Measurements from ENCODE around the gene TERB2.
"Not testable (repeated sequence)": the region's sequence is repeated elsewhere in the genome, so short reads cannot be mapped to it uniquely, and the experiment has no call there.

The TERB2 gene, protein sequence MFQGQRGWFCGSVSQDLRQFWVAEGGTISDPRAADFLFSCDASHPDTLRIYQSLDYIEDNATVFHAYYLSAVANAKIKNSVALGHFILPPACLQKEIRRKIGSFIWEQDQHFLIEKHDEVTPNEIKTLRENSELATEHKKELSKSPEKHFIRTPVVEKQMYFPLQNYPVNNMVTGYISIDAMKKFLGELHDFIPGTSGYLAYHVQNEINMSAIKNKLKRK

DNA sequence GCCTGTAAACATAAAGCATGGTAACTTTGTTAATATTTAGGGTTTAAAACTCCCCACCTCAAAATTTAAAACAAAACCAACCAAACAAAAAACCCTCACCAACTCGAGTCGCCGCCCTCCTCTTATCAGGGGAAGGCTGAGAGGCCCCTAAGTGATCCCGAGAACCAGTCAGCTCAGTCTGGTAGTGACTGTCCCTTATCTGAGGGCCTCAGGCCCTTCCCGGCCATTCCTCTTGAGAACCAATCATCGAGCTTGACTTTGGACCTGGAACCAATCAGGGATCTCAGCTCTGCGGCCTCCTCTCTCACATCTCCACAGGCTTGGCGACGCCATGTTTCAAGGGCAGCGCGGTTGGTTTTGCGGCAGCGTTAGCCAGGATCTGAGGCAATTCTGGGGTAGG, at the start of gene TERB2:
Gene TERB2 (plus strand): TSS at position 300 of the 400 bp plus-strand sequence. CDS start 32 bp downstream, at position 332.
- Mint-ChIP-seq H3K4me3 (no peak within 1 kb of the TSS), H3K27ac (no peak within 1 kb of the TSS)

DNA sequence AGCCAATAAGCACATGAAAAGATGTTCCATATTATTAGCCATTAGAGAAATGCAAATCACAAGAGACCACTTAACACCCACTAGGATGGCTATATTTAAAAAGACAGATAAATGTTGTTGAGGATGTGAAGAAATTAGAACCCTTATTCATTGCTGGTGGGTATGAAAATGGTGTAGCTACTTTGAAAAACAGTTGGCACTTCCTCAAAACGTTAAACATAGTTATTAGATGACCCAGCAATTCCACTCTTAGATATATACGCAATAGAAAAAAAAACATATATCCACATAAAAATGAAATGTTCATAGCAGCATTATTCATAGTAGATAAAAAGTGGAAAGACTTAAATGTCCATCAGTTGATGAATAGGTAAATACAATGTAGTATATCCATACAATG, 47.1 kb upstream of the TERB2 start:
- H3K9me3 Mint-ChIP-seq (ENCODE audit: low read depth), result no peaks in the 10 kb centered on the region
- no peak overlapping the region for H3K4me3 Mint-ChIP-seq
- no peaks in the 10 kb centered on the region for H3K27me3 Mint-ChIP-seq
- no peak overlapping the region for H3K27ac Mint-ChIP-seq
- H3K36me3 Mint-ChIP-seq, result no peaks in the 10 kb centered on the region
- peaks cover 2% of the 10 kb centered on the region for H3K4me1 Mint-ChIP-seq (ENCODE audit: low read depth)

More for the DNA sequence above, at the start of gene TERB2:
- Mint-ChIP-seq H3K9me3 (ENCODE audit: low read depth) (no peaks in the 10 kb centered on the region), H3K36me3 (no peaks in the 10 kb centered on the region), H3K27me3 (no peaks in the 10 kb centered on the region), H3K4me1 (ENCODE audit: low read depth) (no peaks in the 10 kb centered on the region)

DNA sequence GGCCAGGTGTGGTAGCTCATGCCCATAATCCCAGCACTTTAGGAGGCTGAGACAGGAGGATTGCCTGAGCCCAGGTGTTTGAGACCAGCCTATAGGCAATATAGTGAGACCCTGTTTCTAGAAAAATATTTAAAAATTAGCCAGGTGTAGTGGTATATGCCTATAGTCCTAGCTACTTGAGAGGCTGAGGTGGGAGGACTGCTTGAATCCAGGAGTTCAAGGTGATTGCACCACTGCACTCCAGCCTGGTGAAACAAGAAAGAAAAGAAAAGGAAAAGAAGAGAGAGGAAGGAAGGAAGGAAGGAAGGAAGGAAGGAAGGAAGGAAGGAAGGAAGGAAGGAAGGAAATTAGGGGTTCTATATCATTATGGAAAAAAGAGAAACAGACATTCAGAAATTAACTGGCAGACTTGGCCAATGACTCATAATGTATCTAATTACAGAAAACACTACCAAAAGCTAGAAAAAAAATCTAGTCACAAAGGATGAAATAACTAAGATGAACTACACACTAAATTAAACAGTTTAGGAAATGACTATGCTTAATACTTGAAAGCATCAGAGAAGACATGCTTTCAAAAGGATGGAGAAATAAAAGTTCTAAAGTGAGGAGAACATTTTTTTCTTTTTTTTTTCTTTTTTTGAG, 45.4 kb upstream of the TERB2 start:
- no peaks in the 10 kb centered on the region for H3K4me1 Mint-ChIP-seq (ENCODE audit: low read depth)
- no peaks in the 10 kb centered on the region for H3K36me3 Mint-ChIP-seq
- H3K27ac Mint-ChIP-seq, result no peak overlapping the region
- H3K4me3 Mint-ChIP-seq, result no peak overlapping the region
- H3K9me3 Mint-ChIP-seq (ENCODE audit: low read depth), result no peaks in the 10 kb centered on the region
- no peaks in the 10 kb centered on the region for H3K27me3 Mint-ChIP-seq

DNA sequence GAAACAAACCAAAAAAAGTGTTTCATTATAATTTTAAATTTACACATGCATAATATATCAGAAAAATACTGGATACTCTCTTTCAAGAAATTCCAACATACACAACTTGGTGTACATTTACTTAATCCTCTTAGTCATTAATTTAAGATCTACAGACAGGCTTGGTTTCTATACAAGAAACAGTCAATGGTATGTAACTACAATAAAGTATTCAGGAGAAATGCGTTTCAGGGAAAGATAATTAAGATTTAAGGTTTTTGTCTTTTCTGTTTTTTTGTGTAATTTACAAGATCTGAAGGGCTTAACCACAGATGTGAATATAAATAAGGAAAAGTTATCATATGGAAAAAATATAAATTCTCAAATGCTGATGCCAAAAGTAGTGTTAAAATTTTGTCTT, 44.3 kb upstream of the TERB2 start:
- H3K9me3 Mint-ChIP-seq (ENCODE audit: low read depth); H3K4me1 Mint-ChIP-seq (ENCODE audit: low read depth); H3K4me3 Mint-ChIP-seq; H3K27me3 Mint-ChIP-seq; H3K36me3 Mint-ChIP-seq; H3K27ac Mint-ChIP-seq: not testable (repeated sequence)

DNA sequence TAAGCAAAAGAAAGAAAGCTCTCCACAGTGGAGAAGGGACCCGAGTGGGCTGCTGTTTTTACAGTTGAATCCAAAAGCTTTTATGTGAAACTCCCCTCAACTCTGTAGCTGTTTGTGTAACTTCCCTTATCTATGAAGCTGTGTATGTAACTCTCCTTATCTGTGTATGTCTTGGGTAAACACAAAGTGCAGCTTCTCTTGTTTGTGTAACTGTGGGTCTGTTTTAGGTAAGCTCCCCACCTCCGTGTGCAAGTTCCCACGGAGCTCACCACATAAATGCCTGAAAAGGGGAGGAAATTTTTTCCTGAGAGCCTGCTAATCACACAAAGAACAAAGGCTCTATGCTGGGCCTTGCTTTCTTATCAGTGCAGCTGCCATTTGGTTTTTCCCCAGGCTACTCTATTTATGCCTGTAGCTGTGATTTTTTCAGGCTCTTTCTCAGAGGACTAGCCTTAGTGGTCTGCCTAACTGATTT, 43.5 kb upstream of the TERB2 start:
- H3K4me3 Mint-ChIP-seq; H3K36me3 Mint-ChIP-seq; H3K4me1 Mint-ChIP-seq (ENCODE audit: low read depth); H3K27me3 Mint-ChIP-seq; H3K27ac Mint-ChIP-seq; H3K9me3 Mint-ChIP-seq (ENCODE audit: low read depth): not testable (repeated sequence)

DNA sequence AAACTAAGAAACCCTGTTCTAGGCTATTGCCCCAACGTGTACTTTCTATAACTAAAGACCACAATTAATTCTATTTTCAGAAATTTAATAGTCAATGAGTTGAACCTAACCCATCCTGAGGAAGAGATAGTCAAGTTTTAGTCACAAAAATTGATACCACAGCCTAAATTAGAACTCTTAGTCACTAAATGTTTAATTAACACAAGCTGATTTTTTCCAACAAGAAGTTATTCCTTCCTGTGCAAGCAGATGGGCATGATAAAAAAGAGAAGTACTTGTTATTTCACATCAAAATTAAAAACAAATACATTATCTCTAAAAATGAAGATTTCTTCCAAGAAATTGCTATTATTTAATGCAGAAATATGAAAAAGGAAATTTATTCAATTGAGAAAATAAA, 38.4 kb upstream of the TERB2 start:
- H3K36me3 Mint-ChIP-seq, result no peaks in the 10 kb centered on the region
- H3K4me1 Mint-ChIP-seq (ENCODE audit: low read depth), result no peaks in the 10 kb centered on the region
- H3K9me3 Mint-ChIP-seq (ENCODE audit: low read depth), result no peaks in the 10 kb centered on the region
- H3K4me3 Mint-ChIP-seq, result no peak overlapping the region
- no peaks in the 10 kb centered on the region for H3K27me3 Mint-ChIP-seq
- H3K27ac Mint-ChIP-seq, result no peak overlapping the region

DNA sequence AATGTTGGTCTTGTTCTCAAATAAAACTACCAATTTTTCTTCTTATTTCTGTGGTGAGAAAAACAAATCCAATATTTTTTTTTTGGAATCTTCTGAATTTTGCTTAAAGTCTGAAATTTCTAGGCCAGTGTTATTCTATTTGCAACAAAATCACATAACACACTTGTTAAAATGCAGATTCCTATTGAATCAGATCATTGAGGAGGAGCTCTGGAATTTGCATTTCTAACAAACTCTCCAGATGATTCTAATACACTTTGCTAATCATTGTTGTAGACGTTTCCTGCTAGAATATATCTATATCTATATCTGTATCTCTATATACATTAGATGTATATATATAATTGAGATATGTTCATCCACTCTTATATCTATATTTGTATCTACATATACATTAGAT, 27.8 kb upstream of the TERB2 start:
- not testable (repeated sequence) for H3K36me3 Mint-ChIP-seq; H3K9me3 Mint-ChIP-seq (ENCODE audit: low read depth); H3K27ac Mint-ChIP-seq; H3K4me1 Mint-ChIP-seq (ENCODE audit: low read depth); H3K4me3 Mint-ChIP-seq; H3K27me3 Mint-ChIP-seq

DNA sequence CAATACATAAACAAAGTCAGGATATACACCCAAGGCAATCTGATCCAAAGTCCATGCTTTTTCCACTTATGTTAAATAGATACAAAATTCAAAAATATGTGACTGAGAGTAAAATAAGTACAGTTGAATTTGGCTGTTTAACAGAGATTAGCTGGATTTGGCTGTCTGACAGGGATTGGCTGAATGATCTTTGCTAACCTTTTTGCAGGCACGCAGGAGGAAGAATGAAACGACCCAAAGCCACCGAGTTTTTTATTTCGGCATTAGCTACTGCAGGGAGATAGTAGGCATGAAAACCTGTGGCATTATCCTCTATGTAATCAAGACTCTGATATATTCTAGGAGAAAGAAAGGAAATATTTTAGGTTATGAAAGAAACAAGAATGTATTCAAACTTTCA, 26.2 kb upstream of the TERB2 start:
- H3K4me1 Mint-ChIP-seq (ENCODE audit: low read depth); H3K27me3 Mint-ChIP-seq; H3K4me3 Mint-ChIP-seq; H3K36me3 Mint-ChIP-seq; H3K9me3 Mint-ChIP-seq (ENCODE audit: low read depth); H3K27ac Mint-ChIP-seq: not testable (repeated sequence)

DNA sequence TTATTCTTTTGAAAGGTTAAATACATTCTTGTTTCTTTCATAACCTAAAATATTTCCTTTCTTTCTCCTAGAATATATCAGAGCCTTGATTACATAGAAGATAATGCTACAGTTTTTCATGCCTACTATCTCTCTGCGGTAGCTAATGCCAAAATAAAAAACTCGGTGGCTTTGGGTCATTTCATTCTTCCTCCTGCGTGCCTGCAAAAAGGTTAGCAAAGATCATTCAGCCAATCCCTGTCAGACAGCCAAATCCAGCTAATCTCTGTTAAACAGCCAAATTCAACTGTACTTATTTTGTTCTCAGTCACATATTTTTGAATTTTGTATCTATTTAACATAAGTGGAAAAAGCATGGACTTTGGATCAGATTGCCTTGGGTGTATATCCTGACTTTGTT, 1.8 kb downstream of the TERB2 start:
- H3K27ac Mint-ChIP-seq; H3K4me3 Mint-ChIP-seq; H3K9me3 Mint-ChIP-seq (ENCODE audit: low read depth); H3K27me3 Mint-ChIP-seq; H3K36me3 Mint-ChIP-seq; H3K4me1 Mint-ChIP-seq (ENCODE audit: low read depth): not testable (repeated sequence)

DNA sequence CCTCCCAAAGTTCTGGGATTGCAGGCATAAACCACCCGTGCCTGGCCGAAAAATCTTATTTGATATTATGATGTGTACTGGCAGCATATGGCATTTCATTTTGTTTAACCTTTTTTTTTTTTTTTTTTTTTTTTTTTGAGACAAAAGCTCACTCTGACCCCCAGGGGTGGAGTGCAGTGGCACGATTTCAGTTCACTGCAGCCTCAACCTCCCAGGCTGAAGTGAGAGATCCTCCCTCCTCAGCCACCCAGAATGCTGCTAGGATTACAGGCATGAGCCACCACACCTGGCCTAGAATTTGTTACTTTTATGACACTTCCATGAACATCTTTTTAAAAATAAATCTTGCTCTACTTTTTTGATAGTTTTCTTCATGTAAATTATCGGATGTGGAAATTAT, 12.0 kb downstream of the TERB2 start:
- Mint-ChIP-seq H3K4me3 (no peak overlapping the region), H3K27ac (no peak overlapping the region), H3K9me3 (ENCODE audit: low read depth) (no peaks in the 10 kb centered on the region), H3K4me1 (ENCODE audit: low read depth) (no peaks in the 10 kb centered on the region), H3K36me3 (no peaks in the 10 kb centered on the region), H3K27me3 (peaks cover 6% of the 10 kb centered on the region)

DNA sequence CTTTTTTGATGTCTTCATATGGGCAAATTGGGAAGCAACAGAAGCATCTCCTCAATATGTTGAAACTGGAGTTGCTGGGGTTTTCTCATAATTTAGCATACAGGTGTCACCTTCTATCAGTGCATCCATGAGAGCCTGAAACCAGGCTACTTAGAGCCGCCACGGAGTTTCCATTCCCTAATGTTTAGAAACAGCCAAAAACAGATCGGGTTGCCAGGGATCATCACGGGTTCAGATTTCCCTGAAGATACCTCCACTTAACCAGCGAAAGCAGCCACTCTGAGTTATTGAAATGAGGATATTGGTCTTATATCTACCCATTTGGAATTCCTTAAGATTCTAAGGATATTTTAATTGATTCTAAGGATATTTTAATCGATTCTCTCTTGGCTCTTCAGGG, 14.5 kb downstream of the TERB2 start:
- no peaks in the 10 kb centered on the region for H3K9me3 Mint-ChIP-seq (ENCODE audit: low read depth)
- H3K4me3 Mint-ChIP-seq, result no peak overlapping the region
- H3K36me3 Mint-ChIP-seq, result no peaks in the 10 kb centered on the region
- no peak overlapping the region for H3K27ac Mint-ChIP-seq
- no peaks in the 10 kb centered on the region for H3K4me1 Mint-ChIP-seq (ENCODE audit: low read depth)
- H3K27me3 Mint-ChIP-seq, result peaks cover 4% of the 10 kb centered on the region

DNA sequence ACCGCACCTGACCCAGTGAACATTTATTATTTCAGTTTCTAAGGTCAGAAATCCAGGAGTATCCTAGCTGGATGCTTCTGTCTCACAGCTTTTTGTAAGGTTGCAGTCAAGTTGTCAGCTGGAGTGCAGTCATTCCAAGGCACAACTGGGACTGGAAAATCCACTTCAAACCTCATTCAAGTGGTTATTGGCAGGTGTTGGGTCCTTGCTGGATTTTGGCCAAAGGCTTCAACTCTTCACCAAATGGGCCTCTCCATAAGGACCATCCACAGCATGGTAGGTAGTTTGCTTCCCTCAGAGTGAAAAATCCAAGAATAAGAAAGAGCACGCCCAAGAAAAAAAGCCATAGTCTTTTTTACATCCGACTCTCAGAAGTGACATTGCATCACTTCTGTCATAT, 19.7 kb downstream of the TERB2 start:
- H3K27ac Mint-ChIP-seq; H3K27me3 Mint-ChIP-seq; H3K4me1 Mint-ChIP-seq (ENCODE audit: low read depth); H3K4me3 Mint-ChIP-seq; H3K36me3 Mint-ChIP-seq; H3K9me3 Mint-ChIP-seq (ENCODE audit: low read depth): not testable (repeated sequence)

DNA sequence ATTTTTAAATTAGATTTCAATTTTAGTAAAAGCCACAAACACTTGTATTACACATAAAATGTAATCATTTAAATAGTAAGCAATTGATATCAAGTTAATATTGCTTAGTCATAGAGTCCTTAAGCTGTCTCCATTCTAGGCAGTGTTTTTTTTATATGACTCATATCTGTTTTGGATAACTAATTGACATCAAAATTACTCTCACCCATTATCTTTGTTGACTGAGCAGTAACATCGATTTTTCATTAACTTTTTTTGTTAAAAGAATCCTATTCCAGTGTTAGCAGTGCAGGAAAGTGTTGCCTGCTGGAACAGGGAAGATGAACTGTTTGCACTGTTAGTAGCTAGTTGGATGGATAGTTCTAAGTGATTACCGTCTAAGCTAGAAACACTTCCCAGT, 21.3 kb downstream of the TERB2 start:
- not testable (repeated sequence) for H3K27ac Mint-ChIP-seq; H3K36me3 Mint-ChIP-seq; H3K9me3 Mint-ChIP-seq (ENCODE audit: low read depth); H3K27me3 Mint-ChIP-seq; H3K4me1 Mint-ChIP-seq (ENCODE audit: low read depth); H3K4me3 Mint-ChIP-seq

DNA sequence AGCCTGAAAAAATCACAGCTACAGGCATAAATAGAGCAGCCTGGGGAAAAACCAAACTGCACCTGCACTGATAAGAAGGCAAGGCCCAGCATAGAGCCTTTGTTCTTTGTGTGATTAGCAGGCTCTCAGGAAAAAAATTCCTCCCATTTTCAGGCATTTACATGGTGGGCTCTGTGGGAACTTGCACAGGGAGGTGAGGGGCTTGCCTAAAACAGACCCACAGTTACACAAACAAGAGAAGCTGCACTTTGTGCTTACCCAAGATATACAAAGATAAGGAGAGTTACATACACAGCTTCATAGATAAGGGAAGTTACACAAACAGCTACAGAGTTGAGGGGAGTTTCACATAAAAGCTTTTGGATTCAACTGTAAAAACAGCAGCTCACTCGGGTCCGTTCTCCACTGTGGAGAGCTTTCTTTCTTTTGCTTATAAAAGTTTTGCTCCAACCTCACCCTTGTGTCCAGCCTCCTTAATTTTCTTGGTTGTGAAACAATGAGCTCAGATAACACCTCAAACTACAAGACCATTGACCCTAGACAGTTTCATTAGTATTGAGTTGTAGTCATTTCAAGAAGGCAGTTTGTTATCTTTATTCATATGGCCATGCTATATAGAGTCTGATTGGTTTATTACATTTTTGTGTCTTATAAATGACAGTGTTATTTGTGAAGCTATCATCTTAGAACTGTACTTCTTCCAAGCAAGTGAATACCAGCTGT, 23.3 kb downstream of the TERB2 start:
- not testable (repeated sequence) for H3K27me3 Mint-ChIP-seq; H3K27ac Mint-ChIP-seq; H3K4me3 Mint-ChIP-seq; H3K4me1 Mint-ChIP-seq (ENCODE audit: low read depth); H3K36me3 Mint-ChIP-seq; H3K9me3 Mint-ChIP-seq (ENCODE audit: low read depth)

DNA sequence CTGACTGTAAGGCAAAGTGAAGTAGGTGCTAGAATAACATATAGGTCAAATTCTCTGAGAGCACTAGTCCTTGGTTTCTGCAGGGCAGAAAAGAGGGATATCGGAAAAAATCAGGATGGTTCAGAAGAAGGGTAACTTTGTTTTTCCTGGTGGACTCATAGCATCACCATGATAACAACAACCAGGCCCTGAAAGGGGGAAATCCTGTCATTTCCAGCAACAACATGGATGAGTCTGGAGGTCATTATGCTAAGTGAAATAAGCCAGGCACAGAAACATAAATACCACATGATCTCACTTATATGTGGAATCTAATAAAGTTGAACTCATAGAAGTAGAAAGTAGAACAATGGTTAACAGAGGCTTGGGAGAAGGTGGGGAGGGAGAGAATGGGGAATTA, 27.7 kb downstream of the TERB2 start:
- H3K4me1 Mint-ChIP-seq (ENCODE audit: low read depth); H3K4me3 Mint-ChIP-seq; H3K27me3 Mint-ChIP-seq; H3K36me3 Mint-ChIP-seq; H3K27ac Mint-ChIP-seq; H3K9me3 Mint-ChIP-seq (ENCODE audit: low read depth): not testable (repeated sequence)

All from activated naive CD8-positive, alpha-beta T cell (primary cell).